TTC549 (cell line): ENCODE data around the gene NACC2.
"Not testable (repeated sequence)": the region's sequence is repeated elsewhere in the genome, so short reads cannot be mapped to it uniquely, and the experiment has no call there.

ENCODE experiments used
- FAIRE-seq: peaks from 2 replicates; lab custom pipeline; 2012; peaks lifted over from hg19 to GRCh38; lab: Jason Lieb, UNC

NACC2 gene

GRCh38 chr9:136110082-136111061 is 15.3 kb upstream of the NACC2 start:
- FAIRE-seq = no peak

GRCh38 chr9:136109351-136110081 is 14.4 kb upstream of the NACC2 start:
- FAIRE-seq = no peak

- FAIRE-seq = no peak
Measured at GRCh38 chr9:136108648-136109266, 13.7 kb upstream of the NACC2 start.

DNA sequence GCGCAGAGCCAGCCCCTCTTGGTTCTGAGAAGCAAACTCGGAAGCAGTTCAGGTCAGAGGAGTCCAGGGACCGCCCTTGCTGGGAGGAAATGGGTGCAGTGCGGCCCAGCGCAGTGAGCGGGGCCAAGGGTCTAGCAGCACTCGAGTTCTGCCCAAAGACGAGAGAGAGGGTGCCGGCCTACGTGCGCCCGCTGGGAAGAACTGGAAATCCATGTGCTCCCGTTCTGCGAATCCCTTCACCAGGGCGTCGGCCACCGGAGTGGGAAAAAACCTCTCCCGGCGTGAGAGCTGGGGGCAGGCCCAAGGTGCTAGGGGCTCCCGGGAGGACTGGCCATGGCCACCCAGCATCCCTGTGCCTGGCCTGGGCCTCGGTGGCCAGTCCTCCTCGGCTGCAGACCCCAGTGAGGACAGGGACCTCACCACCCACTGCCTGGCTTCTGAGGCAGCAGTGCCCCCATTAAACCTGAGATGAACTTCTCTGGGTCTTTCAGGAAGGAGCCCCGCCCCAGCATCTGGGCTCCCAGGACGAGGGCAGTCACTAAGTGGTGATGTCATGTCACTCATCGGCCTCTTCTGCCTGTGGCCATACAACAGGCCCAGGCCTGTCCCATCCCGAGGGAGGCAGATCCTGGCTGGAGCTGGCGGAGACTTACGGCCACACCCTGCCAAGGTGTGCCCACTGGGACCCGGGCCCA is 13.0 kb upstream of the NACC2 start:
- no peak for FAIRE-seq

- no peak for FAIRE-seq
Measured at GRCh38 chr9:136107155-136107952, 12.3 kb upstream of the NACC2 start.

DNA sequence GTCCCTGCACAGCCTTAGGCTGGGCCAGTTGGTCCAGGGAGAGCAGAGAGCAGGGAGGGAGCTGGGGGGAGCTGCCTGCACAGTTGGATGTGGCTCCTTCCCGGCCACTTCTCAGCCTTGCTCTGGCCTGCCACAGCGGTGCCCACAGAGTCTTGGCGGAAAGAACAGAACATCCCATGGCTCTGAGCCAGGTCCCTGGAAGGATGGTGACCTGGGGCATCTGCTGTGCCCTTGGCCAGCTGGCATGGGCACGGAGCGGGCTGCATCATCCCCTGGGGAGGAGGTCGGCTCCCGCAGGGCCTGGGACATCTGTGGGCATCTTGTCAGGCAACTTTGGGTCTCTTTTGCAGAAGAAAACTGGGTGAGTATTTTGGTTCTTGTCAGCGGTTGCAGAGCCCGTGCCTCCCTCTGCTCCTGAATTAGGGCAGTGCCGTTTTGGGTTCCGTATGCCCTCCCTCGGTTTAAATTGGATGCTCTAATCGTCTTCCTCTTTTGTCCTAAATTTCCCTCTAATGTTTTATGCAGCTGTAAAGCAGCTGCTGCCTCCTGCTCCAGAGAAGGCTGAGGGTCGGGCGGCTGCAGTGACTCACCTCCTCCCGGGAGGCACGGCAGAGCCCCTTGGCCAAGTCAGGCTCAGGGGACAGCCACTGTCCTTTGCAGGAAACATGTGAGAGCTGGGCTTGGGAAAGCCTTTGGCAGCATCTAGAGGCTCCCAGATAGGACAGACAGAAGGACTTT is 10.5 kb upstream of the NACC2 start:
- FAIRE-seq = no peak

GRCh38 chr9:136104916-136105315 is 9.8 kb upstream of the NACC2 start:
- FAIRE-seq = no peak

- FAIRE-seq = no peak
Measured at GRCh38 chr9:136104488-136104800, 9.4 kb upstream of the NACC2 start.

DNA sequence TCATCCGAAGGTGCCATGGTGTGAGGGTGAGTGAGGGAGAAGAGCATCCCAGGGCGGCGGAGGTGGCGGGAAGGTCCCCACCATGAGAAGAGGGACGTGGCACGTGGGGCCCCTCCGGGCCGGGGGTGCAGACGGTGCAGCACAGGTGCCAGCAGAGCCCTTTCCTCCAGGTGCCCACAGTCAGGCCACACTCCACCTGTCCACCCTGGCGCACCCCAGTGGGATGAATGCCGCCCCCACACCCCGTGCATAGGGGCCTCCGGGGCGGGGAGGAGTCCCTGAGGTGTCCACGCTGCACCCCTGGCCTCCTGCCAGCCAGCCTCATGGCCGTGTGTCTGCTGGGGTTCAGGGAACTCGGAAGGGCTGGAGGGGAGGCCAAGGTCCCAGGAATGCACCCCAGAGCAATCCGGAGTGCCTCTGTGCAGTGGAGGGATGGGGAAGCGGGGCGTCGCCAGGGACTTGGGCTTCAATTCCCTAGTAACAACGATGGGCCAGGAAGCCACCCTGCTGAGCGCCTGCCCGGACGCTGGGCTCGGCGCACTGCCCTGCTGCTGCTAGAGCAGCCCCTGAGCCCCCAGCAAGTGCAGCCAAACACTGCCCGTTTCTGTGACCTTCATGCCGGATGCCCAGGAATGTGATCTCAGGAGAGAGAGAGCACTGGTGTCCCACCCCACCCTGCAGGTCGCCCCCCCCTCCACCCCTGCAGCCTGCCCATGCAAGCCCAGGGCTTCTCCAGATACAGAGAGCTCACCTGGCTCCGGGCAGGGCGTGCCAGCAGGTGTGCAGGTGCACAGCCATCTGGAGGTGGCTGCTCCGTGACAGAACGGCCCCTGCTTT is 8.8 kb upstream of the NACC2 start:
- FAIRE-seq = no peak

GRCh38 chr9:136101615-136102074 is 6.6 kb upstream of the NACC2 start:
- not testable (repeated sequence) for FAIRE-seq

- no peak for FAIRE-seq
Measured at GRCh38 chr9:136100700-136101614, 5.9 kb upstream of the NACC2 start.

DNA sequence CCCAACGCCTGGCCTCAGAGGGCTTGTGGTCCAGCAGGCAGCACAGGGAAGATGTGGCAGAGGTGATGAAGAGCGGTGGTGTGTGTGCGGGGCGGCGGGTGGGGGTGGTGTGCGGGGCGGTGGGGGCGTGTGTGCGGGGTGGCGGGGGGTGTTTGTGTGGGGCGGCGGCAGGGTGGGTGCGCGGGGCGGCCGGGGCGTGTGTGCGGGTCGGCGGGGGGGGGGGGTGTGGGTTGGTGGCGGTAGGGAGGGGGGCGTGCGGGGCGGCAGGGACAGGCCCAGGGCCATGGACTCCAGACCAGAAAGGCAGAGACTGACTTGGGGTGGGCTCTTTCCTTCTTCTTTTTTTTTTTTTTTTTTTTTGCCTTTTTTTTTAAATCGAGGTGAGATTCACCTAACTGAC is 4.5 kb upstream of the NACC2 start:
- FAIRE-seq = no peak

DNA sequence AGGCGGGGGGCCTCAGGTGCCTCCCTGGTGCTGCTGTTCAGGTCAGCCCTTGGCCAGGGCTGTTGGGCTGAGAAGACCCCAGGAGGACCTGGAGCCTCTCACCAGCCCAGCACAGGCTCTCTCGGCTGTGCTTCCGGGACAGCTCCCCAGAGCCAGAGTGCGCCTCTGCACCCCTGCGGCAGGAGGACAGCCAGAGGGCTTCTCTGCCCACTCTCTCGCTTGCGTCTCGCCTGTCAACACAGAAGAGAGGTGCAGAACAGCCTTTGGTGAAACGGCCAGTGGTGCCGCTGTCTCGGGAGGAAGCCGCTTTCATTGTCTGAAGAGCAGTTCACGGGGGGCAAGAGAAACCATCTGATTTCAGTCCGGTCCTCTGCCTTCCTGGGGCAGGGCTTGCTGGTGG is 3.8 kb upstream of the NACC2 start:
- no peak for FAIRE-seq

- no peak for FAIRE-seq
Measured at GRCh38 chr9:136098210-136098609, 3.1 kb upstream of the NACC2 start.

GRCh38 chr9:136096505-136097001 is 1.5 kb upstream of the NACC2 start:
- no peak for FAIRE-seq

- no peak for FAIRE-seq
Measured at GRCh38 chr9:136093995-136094881, 851 bp downstream of the NACC2 start.

DNA sequence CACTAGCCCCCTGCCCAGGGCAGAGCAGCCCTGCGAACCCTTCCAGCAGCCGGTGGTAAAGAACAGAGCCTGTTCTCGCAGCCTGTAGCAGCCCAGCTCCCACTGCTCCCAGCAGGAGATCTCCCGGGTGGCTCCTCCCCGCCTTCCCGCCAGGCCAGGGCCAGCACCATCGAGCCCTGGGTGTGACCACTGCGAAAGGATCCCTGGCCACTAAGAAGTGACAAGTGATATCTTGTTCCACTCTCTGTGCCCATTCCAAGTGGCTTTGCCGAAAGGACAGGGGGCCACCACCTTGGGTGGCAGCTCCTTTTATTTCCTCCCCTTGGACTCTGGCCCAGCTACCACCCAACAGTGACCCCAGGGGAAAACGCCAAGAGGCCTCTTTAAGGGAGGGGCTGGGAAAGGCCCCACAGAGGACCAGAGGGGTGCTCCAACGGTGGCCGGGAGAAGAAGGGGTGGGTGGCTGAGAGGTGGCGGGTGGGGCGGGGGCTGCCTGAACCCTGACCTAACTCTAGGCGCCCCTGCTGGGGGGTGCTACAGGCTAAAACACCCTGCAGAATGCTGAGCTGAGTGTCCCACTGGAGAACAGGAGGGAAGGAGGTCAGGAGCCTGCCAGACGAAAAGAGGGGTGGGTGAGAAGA is 1.6 kb downstream of the NACC2 start:
- no peak for FAIRE-seq
